Ovary (tissue), 3 donors: ENCODE results near the gene ARL10.

Experiments
- POLR2A ChIP-seq: fragments of 450-650 bp; IDR thresholded peaks from one replicate; pipeline ENCODE4 v1.6.1; 2017; ENCODE audit warnings: antibody characterized with exemption, mild to moderate bottlenecking, moderate library complexity
- TF ChIP-seq, protein P1 (sequence below), 3 donors: fragments of 450-650 bp in 2 of 3; fragments of 200-600 bp in 1 of 3; IDR thresholded peaks; one replicate each; pipeline versions ENCODE4 v1.5.1 to v1.8.0; 2016 to 2022; ENCODE audit warnings: antibody characterized with exemption in 3 of 3, mild to moderate bottlenecking in 1 of 3
- donor health status: DM: no; HTN: no; CAD: no.

DNA sequence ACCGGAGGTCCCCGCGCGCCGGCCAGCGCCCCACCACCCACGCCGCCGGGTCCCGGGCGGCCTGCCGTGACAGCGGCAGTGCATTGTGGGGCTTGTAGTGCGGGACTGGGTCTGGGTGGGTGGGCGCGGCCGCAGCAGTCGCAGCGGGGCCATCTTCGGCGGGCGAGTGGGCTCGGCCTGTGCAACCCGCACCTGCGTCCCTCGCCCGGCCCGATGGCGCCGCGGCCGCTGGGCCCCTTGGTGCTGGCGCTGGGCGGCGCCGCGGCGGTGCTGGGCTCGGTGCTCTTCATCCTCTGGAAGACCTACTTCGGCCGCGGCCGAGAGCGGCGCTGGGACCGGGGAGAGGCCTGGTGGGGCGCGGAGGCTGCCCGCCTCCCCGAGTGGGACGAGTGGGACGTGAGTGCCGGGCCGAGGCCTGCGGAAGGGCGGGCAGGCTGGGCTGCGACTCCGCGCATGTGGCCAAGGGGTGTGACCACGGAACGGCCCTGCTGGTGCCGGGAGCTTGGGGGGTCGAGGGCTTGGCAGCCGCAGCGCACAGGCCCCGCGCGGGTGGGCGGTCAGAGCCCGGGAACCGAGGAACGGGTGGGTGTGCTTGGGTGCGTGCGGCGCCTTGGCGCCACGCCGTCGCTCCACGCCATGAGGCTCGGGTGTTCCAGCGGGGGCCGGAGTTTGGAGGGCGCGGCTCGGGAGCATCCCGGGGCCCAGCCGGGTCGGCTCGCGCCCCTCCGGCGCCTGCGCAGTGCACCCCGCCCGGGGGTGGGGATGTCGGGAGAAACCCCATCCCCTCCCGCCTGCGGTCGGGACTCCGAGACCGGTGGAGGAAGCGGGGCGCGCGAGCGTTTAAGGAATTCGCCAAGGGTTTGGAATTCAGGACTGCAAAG, at the start of gene ARL10:
- TF ChIP-seq, protein P1, sequence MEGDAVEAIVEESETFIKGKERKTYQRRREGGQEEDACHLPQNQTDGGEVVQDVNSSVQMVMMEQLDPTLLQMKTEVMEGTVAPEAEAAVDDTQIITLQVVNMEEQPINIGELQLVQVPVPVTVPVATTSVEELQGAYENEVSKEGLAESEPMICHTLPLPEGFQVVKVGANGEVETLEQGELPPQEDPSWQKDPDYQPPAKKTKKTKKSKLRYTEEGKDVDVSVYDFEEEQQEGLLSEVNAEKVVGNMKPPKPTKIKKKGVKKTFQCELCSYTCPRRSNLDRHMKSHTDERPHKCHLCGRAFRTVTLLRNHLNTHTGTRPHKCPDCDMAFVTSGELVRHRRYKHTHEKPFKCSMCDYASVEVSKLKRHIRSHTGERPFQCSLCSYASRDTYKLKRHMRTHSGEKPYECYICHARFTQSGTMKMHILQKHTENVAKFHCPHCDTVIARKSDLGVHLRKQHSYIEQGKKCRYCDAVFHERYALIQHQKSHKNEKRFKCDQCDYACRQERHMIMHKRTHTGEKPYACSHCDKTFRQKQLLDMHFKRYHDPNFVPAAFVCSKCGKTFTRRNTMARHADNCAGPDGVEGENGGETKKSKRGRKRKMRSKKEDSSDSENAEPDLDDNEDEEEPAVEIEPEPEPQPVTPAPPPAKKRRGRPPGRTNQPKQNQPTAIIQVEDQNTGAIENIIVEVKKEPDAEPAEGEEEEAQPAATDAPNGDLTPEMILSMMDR (IDR thresholded peaks at IDR 0.05) = no peak
- TF ChIP-seq POLR2A = no peak
